Measurements from ENCODE around the gene ARHGAP42.

The ARHGAP42 gene

DNA sequence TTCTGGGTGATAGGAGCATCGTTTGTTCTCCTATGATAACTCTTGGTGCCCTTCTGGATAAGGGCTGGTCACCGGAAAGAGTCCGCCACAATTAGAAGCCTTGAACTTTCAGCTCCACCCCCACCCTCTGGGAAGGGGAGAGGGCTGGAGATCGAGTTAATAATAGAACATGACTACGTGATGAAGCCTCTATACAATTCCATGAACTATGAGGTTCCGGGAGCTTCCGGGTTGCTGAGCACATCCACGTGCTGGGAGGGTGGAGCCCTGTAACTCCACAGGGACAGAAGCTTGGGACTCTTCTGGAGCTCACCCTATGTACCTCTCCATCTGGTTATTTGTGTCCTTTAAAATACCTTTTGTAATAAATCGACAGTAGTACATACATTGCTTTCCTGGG is 40.3 kb downstream of the ARHGAP42 start:
- H3K79me2 ChIP-seq (ENCODE audit: insufficient read depth, low read length) = no peaks in the 10 kb centered on the region
- H3K27ac ChIP-seq (ENCODE audit: low read length) = no peak overlapping the region
- ATAC-seq (ENCODE audit: insufficient read depth, low read depth) = no peak

GRCh38 chr11:100730266-100730665 is 43.2 kb downstream of the ARHGAP42 start:
- H3K79me2 ChIP-seq (ENCODE audit: insufficient read depth, low read length) = no peaks in the 10 kb centered on the region
- no peak overlapping the region for H3K9ac ChIP-seq (ENCODE audit: low read depth, low read length)
- H3K4me1 ChIP-seq (ENCODE audit: insufficient read depth, low read length) = no peaks in the 10 kb centered on the region
- TF ChIP-seq CTCF (IDR thresholded peaks at IDR 0.05; ENCODE audit: borderline replicate concordance, extremely low read depth, low read length, poor library complexity, severe bottlenecking) = no peak
- TF ChIP-seq EZH2 (IDR thresholded peaks at IDR 0.05; ENCODE audit: borderline replicate concordance, low read depth, low read length, severe bottlenecking) = no peak
- H3K9me3 ChIP-seq (ENCODE audit: insufficient read depth, low read length, severe bottlenecking) = no peaks in the 10 kb centered on the region
- no peak overlapping the region for H3K4me3 ChIP-seq (ENCODE audit: low read depth in 1 of 2, low read length in 2 of 2)
- H3K27me3 ChIP-seq (ENCODE audit: insufficient read depth, low read length, poor library complexity) = no peaks in the 10 kb centered on the region
- H3K27ac ChIP-seq (ENCODE audit: low read length) = no peak overlapping the region
- DNase-seq = no peak
- no peaks in the 10 kb centered on the region for H3K36me3 ChIP-seq (ENCODE audit: insufficient read depth, low read length)
- no peak overlapping the region for H2AFZ ChIP-seq (ENCODE audit: low read depth, low read length)
- no peak overlapping the region for H3K4me2 ChIP-seq (ENCODE audit: insufficient read depth, low read length)
- no peak for ATAC-seq (ENCODE audit: insufficient read depth, low read depth)
- no peaks in the 10 kb centered on the region; the same call in 1 of the 2 replicates for H4K20me1 ChIP-seq (ENCODE audit: insufficient read depth, low read length)

More for the DNA sequence above, 40.3 kb downstream of the ARHGAP42 start:
- no peak overlapping the region for H3K4me3 ChIP-seq (ENCODE audit: low read depth in 1 of 2, low read length in 2 of 2)
- H3K9ac ChIP-seq (ENCODE audit: low read depth, low read length) = no peak overlapping the region
- no peak overlapping the region for H2AFZ ChIP-seq (ENCODE audit: low read depth, low read length)
- no peak for DNase-seq
- no peak overlapping the region for H3K4me2 ChIP-seq (ENCODE audit: insufficient read depth, low read length)
- H3K4me1 ChIP-seq (ENCODE audit: insufficient read depth, low read length) = no peaks in the 10 kb centered on the region
- no peaks in the 10 kb centered on the region for H3K27me3 ChIP-seq (ENCODE audit: insufficient read depth, low read length, poor library complexity)
- no peaks in the 10 kb centered on the region; the same call in 1 of the 2 replicates for H4K20me1 ChIP-seq (ENCODE audit: insufficient read depth, low read length)
- no peaks in the 10 kb centered on the region for H3K36me3 ChIP-seq (ENCODE audit: insufficient read depth, low read length)
- no peak for TF ChIP-seq EZH2 (IDR thresholded peaks at IDR 0.05; ENCODE audit: borderline replicate concordance, low read depth, low read length, severe bottlenecking)
- TF ChIP-seq CTCF (IDR thresholded peaks at IDR 0.05; ENCODE audit: borderline replicate concordance, extremely low read depth, low read length, poor library complexity, severe bottlenecking) = no peak
- H3K9me3 ChIP-seq (ENCODE audit: insufficient read depth, low read length, severe bottlenecking) = no peaks in the 10 kb centered on the region

DNA sequence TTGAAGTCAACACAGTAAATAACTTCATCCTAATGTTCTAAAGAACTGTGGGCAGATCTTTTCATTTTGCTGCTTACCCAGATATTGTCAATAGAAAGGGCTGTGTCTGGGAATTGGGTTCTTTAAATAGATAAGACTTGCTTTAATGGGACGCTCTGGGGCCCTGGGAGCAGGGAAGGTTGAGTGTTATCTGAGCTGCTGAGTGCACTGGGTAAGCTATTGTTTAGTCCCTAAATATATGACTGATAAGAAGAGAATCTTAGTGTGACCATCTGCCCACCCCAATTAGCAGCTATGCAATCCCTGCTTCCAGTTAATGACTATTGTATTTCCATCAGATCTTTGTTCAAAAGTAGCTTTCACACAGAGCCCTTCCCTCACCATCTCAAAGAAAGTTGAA is 44.4 kb downstream of the ARHGAP42 start:
- ATAC-seq (ENCODE audit: insufficient read depth, low read depth) = no peak
- H4K20me1 ChIP-seq (ENCODE audit: insufficient read depth, low read length) = no peaks in the 10 kb centered on the region; the same call in 1 of the 2 replicates
- H3K27ac ChIP-seq (ENCODE audit: low read length) = no peak overlapping the region
- H3K36me3 ChIP-seq (ENCODE audit: insufficient read depth, low read length) = no peaks in the 10 kb centered on the region
- no peaks in the 10 kb centered on the region for H3K27me3 ChIP-seq (ENCODE audit: insufficient read depth, low read length, poor library complexity)
- no peak overlapping the region for H3K4me2 ChIP-seq (ENCODE audit: insufficient read depth, low read length)
- no peak overlapping the region for H3K9ac ChIP-seq (ENCODE audit: low read depth, low read length)
- TF ChIP-seq EZH2 (IDR thresholded peaks at IDR 0.05; ENCODE audit: borderline replicate concordance, low read depth, low read length, severe bottlenecking) (no peak), CTCF (IDR thresholded peaks at IDR 0.05; ENCODE audit: borderline replicate concordance, extremely low read depth, low read length, poor library complexity, severe bottlenecking) (no peak)
- H3K4me3 ChIP-seq (ENCODE audit: low read depth in 1 of 2, low read length in 2 of 2) = no peak overlapping the region
- H2AFZ ChIP-seq (ENCODE audit: low read depth, low read length) = no peak overlapping the region
- no peak for DNase-seq
- no peaks in the 10 kb centered on the region for H3K4me1 ChIP-seq (ENCODE audit: insufficient read depth, low read length)
- no peaks in the 10 kb centered on the region for H3K9me3 ChIP-seq (ENCODE audit: insufficient read depth, low read length, severe bottlenecking)
- no peaks in the 10 kb centered on the region for H3K79me2 ChIP-seq (ENCODE audit: insufficient read depth, low read length)

GRCh38 chr11:100732949-100733348 is 45.9 kb downstream of the ARHGAP42 start:
- H3K36me3 ChIP-seq (ENCODE audit: insufficient read depth, low read length) = no peaks in the 10 kb centered on the region
- no peaks in the 10 kb centered on the region for H3K27me3 ChIP-seq (ENCODE audit: insufficient read depth, low read length, poor library complexity)
- no peaks in the 10 kb centered on the region; the same call in 1 of the 2 replicates for H4K20me1 ChIP-seq (ENCODE audit: insufficient read depth, low read length)
- H3K79me2 ChIP-seq (ENCODE audit: insufficient read depth, low read length) = no peaks in the 10 kb centered on the region
- TF ChIP-seq EZH2 (IDR thresholded peaks at IDR 0.05; ENCODE audit: borderline replicate concordance, low read depth, low read length, severe bottlenecking) (no peak), CTCF (IDR thresholded peaks at IDR 0.05; ENCODE audit: borderline replicate concordance, extremely low read depth, low read length, poor library complexity, severe bottlenecking) (no peak)
- no peaks in the 10 kb centered on the region for H3K4me1 ChIP-seq (ENCODE audit: insufficient read depth, low read length)
- no peak overlapping the region for H2AFZ ChIP-seq (ENCODE audit: low read depth, low read length)
- ATAC-seq (ENCODE audit: insufficient read depth, low read depth) (no peak), DNase-seq (no peak)
- no peak overlapping the region for H3K27ac ChIP-seq (ENCODE audit: low read length)
- no peak overlapping the region for H3K4me2 ChIP-seq (ENCODE audit: insufficient read depth, low read length)
- H3K9ac ChIP-seq (ENCODE audit: low read depth, low read length) = no peak overlapping the region
- no peaks in the 10 kb centered on the region for H3K9me3 ChIP-seq (ENCODE audit: insufficient read depth, low read length, severe bottlenecking)
- no peak overlapping the region for H3K4me3 ChIP-seq (ENCODE audit: low read depth in 1 of 2, low read length in 2 of 2)

Measured in DND-41 (cell line).